Right forelimb (tissue), 1 donor: ENCODE results near the gene EFCAB13.

Experiments used
- DNase-seq: peaks from one replicate; pipeline ENCODE4 v3.0.0-alpha.2; 2018

Gene EFCAB13, protein sequence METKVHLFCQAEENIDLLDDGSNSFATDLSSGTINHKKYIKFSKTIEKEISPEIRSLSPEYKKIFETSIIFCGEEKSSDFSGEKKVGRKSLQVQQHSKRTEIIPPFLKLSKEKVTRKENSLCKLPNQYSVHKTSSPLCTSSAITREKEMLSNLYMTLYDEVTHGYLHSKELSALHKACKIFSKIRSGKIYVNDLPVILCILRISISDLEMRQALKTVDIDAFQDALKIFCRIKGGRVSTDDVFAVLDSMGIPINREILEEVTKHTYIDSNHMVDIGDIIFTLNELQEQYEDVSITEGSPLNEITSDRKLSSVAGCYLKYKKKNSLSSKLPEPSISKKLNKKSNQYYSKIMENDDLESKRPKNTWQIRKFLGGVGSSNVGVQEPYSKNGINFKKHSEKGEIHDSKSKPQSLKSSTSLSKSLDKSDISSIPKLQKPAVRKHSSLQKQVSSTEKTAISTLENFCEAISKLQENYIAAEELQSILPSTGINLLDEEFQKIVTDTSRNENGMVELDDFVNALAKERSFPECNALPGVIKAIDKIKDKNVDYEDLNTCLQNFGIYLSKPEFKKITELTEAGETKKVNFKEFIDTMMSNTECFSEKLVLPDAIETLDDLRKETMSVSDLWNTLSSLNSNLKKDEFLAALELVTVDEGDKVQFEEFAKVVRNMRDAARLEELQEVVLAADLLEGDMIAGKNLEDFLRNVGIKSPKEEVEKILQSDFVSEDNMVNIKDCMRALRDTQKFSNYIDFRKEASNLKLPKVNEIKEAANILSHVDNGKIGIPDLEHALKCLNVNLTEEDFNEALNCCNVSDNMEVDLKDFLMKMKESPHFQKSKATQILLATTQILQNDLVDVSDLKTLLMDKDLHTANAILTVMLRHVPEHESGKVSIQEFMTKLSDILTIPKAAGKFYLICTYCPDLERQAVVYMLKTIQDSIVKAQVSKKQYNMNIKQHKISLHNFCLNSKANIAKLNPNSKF

DNA sequence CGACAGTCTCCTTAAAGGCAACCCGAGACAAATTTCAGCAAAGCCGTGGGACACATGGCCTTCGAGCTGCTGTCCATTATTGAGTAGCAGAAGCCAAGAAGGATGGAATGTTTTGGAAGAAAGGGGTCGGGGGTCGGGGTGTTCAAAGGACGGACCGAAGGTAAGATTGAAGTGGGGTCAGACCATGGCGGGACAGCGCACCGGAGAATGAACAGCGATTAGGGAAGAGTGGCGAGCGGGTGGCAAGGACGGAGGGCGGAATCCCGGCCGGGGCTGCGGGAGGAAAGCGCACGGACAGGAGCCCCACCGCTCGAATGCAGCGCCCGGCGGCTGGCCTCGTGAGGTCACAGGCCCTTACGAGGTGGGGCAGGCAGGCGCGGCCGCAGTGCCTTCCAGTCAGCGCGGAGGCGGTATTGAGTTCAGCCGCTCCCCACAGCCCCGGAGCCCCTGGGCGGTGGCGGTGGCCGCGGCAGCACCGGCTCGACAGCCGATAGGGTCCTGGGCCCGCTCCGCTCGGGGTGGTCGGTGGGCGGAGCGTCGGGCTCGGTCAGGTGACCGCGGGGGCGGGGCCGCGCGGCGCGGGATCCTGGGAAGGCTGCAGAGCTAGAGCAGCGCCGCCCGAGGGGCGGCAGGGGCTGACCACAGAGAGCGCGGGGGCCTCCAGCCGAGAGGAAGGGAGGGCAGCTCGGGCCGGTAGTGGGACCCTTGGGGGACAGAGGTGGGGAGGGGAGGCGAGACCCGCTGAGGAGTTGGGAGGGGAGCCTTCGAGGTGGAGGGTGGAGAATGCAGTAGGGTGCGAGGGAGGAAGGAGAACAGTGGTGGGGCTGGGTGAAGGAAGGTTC is at the start of gene EFCAB13:
Gene EFCAB13, plus strand, starts transcription at position 574 of the 842 bp plus-strand sequence. CDS start 4,399 bp downstream, outside the sequence.
- peak; percentile 91 for DNase-seq

DNA sequence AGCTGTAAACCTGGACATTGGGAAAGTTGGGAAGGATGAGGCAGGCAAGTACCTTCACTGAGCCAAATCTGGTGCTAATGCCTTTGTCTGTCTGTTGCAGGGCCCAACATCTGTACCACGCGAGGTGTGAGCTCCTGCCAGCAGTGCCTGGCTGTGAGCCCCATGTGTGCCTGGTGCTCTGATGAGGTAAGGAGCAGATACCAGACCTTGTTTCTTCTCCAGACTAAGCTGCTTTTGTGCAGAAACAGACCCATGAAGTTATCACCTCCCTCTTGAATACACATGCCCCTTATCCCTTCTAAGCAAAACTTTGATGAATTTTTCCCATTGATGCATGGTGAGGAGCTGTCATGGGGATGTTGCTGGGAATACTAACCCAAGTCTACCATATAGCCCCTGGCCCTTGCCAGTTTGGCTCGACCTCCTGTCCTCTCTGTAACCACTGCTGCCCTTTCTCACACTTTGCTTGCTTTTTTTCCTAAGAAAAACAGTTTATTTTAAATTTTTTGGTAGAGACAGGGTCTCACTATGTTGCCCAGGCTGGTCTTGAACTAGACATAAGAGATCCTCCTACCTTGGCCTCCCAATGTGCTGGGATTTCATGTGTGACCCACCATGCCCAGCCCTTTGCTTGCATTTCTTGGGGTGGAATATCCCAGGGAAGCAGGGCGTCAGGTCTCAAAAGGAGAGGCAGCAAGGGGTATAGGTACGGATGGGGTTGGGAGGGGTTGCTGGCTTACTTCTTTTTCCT is 49.3 kb upstream of the EFCAB13 start:
- DNase-seq: no peak

DNA sequence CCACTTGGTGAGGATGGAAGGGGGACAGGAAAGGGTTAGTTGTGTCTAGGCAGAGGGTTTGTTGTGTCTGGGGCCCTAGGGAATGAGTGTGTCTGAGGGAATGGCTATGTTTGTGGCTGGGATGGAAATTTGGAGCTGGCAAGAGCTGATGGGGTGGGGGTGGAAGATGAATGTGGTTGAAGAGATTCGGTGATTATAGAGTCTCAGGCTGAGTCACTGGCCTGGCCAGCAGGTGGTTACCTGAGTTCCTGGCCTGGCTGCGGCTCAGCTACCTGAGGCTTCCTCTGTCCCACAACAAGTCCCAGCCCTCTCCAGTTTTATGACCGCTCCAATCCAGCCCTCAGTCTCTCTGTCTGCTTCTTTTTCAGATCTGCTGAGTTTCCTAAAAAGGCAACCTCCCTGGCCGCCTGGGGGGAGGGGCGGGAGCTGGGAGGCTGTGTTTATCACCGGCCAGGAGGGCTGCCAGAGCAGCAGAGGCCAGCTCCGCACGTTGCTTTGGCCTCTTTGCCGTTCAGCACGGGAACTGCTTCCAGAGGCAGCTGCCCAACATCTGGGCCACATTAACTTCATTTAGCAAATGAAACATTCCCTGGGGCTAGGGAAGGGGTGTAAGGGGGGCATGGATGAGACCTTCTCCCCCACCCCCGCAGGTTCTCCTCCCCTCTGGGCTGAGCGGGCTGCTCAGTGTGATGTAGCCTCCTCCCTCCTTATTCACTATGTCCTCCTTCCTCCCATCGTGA is 48.3 kb upstream of the EFCAB13 start:
- peak; percentile 92 for DNase-seq

DNA sequence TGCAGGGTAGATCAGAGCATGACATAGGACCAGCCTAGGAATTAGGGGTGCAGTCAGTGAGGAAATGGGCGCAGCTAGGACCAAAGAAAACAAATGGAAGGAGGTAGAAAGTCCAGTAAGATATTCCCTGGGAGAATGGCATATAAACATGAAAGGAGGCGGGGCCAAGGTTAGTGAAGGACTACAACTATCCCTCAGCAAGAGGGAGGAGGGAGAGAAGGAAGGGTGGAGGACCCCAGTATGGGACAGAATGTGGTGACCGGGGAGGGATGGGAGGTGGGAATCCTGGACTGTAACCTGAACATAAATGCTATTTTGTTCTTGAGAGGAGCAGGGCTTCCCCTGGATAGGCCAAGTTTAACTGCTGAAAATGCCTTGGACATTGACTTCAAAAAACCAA is 47.3 kb upstream of the EFCAB13 start:
- DNase-seq: no peak

DNA sequence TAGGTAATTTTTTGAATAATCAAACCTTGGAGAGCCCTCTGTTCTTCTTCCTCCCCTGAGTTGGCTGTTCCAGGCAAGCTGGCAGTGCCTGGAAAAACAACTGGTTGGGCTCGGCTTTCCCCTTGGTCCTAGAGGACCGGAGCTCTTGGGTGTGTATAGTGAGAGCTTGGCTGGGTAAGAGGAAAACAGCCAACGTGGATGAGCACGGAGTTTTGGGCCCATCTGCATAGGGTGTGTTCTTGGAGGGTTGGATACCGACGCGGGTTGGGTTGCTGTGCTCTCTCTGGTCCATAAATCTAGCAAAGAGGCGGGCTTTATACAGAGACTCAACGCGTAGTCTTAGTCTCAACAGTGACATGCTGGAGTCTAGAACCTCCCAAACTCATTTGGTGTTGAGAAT is 46.9 kb upstream of the EFCAB13 start:
- peak; percentile 77 for DNase-seq

DNA sequence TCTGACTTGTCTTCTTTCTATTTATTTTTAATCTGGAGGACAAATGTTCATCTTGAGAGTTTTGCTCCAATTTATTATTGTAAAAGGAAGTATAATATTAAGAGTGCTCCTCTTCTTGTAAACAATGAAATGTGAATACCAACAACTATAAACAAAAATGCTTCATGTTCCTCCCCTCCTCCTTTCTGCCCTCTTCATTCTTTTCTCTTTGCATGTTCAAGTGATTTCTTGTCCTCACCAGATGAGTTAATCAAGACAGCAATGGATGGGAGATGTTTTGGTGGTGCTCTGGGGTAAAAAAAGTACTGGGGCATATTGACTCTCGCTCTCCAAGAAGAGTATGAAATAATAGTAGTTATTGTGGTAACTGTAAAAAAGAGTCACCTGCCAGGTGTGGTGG is 45.8 kb upstream of the EFCAB13 start:
- no peak for DNase-seq

DNA sequence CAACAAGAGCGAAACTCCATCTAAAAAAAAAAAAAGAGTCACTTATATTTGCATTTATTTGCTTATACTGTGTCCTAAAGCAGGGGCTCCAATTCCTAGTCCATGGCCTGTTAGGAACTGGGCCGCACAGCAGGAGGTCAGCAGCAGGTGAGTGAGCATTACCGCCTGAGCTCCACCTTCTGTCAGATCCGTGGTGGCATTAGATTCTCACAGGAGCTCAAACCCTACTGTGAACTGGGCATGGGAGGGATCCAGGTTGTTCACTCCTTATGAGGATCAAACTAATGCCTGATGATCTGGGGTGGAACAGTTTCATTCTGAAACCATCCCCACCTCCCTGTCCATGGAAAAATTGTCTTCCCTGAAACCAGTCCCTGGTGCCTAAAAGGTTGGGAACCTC is 45.2 kb upstream of the EFCAB13 start:
- DNase-seq: no peak

DNA sequence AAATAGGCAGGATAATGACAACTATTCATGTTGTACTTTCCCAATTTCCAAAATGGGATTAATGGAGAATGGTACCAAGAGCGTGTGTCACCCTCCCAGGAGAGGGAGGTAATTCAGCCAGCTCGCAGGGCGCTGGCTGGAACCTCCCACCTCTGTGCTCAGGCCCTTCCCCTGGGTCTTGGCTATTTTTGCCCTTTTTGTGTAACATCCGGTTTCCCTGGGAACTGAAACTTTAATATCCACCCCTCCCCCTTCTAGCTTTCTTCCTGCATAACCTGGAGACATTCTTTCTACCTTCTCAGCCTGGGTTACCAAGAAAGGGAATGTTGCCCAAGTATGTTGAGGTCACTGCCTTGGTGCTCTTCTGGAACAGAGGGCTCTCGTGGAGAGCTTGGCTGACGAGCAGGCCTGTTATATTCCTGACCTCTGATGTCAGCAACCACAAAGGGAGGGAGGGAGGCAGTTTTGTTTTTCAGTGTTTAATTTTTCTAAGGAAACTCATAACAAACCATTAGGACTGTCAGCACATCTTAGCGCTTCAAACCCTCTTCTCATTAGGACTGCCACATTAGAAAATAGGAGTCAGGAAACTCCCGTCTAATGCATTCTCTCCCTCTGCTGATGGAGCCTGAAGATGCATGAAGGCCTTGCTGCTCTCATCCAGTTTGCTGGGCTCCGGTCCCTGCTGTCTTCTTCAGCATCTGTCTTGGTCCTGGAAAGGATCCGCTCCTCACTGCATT is 44.5 kb upstream of the EFCAB13 start:
- no peak for DNase-seq

DNA sequence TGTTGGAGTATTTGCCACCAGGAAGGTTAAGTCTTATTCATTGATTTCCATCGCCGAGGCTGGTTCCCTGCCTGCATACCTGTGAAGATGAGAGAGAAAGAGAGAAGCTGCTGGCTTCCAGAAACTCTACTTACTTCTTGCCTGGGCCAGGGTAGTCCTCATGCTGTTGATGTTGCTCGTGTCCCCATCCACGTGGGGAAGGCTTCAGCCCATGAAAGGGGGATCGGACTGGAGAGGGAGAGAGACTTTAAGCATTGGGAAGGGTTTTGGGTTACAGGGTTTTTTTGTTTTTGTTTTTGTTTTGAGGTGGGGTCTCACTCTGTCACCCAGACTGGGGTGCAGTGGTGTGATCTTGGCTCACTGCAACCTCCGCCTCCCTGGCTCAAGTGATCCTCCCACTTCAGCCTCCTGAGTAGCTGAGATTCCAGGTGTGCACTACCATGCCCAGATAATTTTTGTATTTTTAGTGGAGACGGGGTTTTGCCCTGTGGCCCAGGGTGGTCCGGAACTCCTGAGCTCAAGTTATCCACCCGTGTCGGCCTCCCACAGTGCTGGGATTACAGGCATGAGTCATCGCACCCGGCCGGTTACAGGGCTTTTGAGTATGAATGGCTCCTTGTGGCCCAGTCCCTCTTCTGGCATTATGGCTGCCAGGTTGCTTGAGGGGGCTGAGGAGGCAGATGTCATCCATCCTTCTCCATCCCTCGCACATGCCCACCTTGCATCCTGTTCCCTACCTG is 43.5 kb upstream of the EFCAB13 start:
- DNase-seq: no peak

DNA sequence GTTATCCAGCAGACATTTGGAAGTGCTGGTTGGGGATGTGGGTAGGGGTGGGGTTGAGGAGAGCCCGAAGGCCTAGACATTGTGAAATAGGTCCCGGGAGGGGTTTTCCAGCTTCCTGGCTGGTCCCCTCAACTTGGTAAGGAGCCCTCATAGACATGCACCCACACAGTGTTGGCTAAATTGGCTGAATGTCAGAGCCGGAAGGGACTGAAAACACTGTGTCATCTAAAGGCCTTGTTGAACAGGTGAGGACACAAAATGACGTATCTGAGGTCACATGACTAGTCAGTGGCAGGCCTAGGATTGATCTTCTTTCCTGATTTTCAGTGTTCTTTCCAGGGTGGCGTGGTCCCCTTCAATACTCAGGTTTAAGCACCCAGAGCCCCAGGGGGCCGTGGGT is 42.5 kb upstream of the EFCAB13 start:
- DNase-seq: no peak

DNA sequence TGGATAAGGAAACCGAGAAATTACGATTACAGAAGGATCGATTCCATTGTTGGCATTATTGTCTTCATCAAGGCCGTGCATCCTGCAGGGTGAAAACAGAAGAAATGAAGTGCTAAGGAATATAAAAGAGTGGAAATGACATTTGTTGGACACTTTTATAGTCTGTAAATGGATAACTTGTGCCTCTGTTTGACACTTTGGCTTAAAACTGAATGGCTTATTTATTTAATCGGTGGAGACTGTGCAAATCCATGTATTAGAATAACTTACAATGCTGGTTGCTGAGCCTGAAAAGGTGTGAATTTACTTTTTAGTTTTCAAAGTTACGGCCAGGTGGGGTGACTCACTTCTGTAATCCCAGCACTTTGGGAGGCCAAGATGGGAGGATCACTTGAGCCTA is 38.8 kb upstream of the EFCAB13 start:
- DNase-seq: no peak

DNA sequence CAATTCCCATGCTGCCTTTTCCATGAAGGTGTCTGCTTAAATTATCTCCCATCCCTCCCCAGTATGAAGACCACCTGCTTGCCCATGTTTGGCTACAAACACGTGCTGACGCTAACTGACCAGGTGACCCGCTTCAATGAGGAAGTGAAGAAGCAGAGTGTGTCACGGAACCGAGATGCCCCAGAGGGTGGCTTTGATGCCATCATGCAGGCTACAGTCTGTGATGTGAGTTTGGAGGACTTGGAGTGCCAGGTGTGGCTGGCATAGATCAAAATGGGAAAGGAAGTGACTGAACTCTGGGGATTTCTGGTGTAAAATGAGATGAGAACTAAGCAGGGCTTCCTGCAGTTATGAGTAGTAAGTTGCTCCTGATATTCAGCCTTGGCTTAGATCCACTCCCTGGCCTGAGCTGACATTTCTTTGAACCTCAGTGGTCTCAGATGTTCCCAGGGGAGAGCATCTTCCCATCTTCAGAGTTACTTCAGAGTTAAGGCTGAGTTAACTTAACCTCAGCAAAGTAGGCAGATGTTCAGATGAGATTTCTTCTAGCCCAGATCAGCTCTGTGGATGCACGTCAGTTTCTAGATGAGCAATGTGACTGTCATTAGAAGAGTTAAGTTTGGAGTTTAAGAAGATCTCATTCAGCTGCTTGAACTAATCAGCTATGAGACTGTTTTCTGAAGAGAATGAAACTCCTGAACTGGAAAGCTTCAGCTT is 37.4 kb upstream of the EFCAB13 start:
- no peak for DNase-seq

DNA sequence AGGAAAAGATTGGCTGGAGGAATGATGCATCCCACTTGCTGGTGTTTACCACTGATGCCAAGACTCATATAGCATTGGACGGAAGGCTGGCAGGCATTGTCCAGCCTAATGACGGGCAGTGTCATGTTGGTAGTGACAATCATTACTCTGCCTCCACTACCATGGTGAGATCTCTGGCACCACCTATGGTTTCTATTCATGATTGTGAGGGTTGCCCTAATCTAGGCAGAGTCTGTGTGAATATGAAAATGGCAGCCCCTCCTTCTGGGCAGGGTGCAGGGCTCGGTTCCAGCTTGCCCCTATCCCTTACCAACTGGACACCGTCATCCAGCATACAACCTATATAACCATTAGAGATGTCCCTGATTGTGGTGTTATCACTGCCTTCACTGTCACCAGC is 36.7 kb upstream of the EFCAB13 start:
- DNase-seq: no peak

DNA sequence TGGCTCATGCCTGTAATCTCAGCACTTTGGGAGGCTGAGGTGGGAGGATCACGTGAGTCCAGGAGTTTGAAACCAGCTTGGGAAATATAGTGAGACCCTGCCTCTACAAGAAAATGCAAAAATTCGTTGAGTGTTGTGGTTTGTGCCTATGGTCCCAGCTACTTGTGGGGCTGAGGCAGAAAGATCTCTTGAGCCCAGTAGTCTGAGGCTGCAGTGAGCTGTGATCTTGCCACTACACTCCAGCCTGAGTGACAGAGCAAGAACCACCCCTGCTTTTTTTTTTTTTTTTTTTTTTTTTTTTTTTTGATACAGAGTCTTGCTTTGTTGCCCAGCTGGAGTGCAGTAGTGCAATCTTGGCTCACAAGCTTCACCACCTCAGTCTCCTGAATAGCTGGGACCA is 36.1 kb upstream of the EFCAB13 start:
- no peak for DNase-seq

DNA sequence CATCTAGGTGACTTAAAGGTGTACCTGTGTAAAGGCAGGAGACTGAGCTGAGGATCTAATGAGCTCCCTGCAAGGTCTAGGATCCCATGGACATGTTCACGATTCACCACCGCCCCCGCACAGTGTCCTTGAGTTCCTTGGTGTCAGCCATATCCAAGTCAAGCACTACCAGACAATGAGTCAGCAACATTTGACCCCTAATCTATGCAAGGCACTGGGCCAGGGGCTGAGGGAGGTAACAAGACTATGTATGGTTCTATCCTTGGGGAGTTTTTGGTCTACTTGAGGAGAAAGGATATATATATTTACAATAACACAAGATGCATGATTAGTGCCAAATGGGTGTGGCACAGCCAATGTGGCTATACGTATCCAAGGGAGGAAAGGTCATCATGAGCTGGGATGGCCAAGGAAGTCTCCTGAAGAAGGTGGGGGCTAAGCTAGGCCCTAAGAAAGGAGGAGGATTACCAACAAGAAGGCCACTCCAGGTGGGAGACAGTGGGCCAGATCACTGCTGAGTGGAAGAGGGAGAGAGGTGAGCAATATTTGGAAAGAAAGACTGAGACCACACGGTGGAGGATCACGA is 35.1 kb upstream of the EFCAB13 start:
- DNase-seq: no peak

DNA sequence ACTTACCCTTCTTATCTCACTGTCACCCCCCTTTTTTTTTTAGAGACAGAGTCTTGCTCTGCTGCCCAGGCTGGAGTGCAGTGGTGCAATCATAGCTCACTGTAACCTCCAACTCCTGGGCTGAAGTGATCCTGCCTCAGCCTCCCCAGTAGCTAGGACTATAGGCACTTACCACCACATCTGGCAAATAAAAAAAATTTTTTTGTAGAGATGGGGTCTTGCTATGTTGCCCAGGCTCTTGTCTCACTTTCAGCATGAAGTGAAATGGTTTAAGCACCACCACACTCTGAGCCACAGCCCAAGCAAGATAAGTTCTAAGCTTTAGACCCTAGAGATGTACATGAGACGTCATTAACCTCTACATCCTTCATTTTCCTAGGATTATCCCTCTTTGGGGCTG is 34.5 kb upstream of the EFCAB13 start:
- DNase-seq: no peak

DNA sequence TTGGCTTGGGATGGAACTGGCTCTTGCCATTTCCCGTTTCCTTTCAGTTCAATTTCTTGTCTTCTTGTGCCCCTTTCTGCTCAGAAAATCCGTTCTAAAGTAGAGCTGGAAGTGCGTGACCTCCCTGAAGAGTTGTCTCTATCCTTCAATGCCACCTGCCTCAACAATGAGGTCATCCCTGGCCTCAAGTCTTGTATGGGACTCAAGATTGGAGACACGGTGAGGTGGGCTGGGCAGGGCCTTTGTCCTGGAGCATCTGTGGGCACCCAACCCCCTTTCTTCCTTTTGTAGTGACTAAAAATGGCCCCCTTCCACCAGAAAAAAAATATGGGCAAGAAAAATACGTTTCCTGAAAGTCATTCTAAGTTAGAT is 32.9 kb upstream of the EFCAB13 start:
- no peak for DNase-seq

DNA sequence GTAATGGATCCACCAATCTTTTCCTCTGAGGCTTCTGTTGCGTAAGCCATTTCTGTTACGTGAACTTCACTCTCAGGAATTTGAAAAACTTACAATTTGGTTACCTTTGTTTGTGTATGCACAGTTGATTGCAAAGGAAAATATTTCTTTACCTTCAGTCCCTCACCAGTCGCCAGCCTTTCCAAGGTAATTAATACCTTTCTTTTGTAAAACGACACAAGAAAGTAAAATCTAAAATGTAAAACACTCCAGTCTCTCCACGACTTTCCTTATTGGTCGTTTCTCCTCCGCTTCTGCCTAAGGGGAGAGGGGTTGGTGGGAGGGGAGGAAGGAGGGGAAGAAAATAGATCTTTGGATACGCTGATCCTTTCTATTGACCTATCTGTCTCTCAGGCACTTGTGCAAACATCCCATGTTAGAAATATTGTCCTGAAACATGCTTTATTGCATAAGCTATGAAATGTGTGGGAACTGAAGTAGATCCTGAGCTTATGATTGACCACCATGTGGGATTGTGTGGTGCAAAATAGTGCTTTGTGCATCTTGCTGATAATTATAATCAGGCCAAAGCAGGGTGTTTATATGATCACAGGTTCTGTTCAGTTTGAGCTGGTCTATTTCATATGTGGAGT is 32.4 kb upstream of the EFCAB13 start:
- no peak for DNase-seq
